NCI-H2227 (cell line): ENCODE measurements around the gene FLT3LG.
"Not testable (repeated sequence)": the region's sequence is repeated elsewhere in the genome, so short reads cannot be mapped to it uniquely, and the experiment has no call there.

ENCODE experiments used
- DNase-seq: peaks from one replicate; lab custom pipeline; 2025; ENCODE audit not compliant: unreplicated experiment; lab: John Stamatoyannopoulos, UW

The FLT3LG gene

DNA sequence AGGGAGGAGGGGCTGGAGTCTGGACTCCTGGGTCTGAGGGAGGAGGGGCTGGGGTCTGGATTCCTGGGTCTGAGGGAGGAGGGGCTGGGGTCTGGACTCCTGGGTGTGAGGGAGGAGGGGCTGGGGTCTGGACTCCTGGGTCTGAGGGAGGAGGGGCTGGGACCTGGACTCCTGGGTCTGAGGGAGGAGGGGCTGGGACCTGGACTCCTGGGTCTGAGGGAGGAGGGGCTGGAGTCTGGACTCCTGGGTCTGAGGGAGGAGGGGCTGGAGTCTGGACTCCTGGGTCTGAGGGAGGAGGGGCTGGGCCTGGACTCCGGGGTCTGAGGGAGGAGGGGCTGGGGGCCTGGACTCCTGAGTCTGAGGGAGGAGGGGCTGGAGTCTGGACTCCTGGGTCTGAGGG lies 12.9 kb upstream of the FLT3LG start:
- DNase-seq = not testable (repeated sequence)

DNA sequence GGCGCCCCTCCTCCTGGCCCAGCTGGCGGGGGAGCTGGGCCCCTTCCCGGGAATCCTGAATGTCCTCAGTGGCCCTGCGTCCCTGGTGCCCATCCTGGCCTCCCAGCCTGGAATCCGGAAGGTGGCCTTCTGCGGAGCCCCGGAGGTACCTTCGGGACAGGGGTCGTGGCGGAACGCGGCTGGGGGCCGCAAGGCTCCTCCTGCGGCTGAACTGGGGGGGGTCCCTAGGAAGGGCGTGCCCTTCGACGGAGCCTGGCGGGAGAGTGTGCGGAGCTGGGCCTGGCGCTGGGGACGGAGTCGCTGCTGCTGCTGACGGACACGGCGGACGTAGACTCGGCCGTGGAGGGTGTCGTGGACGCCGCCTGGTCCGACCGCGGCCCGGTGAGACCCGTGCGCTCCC lies 12.4 kb upstream of the FLT3LG start:
- no peak for DNase-seq

DNA sequence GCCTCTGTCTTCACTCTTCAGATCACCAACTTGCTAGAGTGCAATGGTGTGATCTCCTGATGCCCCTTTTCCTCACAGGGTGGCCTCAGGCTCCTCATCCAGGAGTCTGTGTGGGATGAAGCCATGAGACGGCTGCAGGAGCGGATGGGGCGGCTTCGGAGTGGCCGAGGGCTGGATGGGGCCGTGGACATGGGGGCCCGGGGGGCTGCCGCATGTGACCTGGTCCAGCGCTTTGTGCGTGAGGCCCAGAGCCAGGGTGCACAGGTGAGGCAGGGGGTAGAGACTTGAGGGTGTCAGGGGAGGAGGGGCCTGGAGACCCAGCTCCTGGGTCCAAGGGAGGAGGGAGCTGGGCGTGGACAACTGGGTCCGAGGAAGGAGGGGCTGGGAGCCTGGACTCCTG lies 11.5 kb upstream of the FLT3LG start:
- DNase-seq = no peak

DNA sequence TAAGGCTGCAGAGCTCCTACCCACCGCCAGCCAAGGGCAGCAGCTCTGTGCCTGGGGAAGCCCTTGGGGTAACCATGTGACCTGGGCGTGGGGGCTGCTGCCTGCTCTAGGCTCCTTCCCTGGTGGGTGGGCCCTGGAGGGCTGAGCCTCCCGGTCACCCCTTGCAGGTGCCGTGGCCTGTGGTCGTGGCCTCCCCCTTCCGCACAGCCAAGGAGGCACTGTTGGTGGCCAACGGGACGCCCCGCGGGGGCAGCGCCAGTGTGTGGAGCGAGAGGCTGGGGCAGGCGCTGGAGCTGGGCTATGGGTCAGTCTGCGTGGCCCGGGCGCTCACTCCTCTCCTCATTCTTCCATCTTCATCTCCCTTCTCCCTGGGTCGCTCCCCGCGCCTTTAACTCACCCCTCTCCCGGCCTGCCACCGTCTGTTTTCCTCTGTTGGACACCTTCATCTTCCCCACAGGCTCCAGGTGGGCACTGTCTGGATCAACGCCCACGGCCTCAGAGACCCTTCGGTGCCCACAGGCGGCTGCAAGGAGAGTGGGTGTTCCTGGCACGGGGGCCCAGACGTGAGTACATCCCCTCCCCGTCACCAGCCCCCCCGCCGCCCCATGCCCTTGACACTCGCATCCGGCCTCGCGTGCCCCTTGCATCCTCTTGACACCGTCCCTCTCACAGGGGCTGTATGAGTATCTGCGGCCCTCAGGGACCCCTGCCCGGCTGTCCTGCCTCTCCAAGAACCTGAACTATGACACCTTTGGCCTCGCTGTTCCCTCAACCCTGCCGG lies 9.9 kb upstream of the FLT3LG start:
- no peak for DNase-seq

DNA sequence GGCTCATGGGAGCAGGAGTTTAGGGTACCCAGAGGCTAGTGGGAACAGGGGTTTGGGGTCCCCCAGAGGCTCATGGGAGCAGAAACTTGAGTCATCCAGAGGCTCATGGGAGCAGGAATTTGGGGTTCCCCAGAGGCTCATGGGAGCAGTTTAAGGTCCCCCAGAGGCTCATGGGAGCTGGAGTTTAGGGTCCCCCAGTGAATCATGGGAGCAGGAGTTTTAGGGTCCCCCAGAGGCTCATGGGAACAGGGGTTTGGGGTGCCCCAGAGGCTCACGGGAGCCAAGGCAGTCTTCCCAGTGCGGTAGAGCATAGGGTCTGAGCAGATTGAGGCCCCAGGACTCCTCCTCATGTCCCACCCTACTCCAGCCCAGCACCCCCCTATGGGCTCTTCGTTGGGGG lies 8.6 kb upstream of the FLT3LG start:
- no peak for DNase-seq

DNA sequence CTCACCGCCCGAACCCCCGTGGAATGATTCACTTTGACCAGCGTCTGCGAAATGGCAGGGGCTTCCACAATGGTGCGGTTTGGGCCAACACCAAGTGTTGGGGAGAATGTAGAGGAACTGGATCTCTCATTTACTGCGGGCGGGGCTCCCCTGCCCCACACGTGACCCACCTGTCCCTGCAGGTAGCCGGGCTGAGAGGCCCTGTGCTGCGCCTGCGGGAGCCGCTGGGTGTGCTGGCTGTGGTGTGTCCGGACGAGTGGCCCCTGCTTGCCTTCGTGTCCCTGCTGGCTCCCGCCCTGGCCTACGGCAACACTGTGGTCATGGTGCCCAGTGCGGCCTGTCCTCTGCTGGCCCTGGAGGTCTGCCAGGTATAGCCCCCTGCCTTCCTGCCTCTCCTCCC lies 5.8 kb upstream of the FLT3LG start:
- no peak for DNase-seq

DNA sequence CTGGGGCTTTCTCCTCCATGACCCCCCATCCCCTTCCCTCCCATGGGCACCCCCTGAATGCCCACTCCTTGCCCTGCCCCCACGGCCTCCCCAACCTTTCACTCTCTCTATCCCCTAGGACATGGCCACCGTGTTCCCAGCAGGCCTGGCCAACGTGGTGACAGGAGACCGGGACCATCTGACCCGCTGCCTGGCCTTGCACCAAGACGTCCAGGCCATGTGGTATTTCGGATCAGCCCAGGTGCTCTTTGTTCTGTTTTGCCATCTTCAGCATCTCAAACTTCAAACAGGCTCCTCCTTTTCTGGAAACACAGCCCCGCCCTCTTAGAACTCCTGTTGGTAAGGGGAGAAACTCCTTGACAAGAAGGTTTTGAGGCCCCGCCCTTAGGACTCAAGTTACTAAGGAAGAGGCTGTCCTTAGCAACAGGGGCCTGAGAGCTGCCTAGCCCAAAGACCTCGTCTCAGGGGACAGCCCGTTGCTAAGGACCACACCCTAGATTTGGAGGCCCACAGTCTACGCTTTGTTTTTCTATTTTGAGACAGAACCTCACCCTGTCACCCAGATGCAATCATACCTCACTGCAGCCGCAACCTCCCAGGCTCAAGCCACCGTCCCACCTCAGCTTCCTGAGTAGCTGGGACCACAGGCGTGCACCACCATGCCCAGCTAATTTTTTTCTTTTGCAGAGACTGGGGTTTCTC lies 5.1 kb upstream of the FLT3LG start:
- DNase-seq = peak; percentile 10

DNA sequence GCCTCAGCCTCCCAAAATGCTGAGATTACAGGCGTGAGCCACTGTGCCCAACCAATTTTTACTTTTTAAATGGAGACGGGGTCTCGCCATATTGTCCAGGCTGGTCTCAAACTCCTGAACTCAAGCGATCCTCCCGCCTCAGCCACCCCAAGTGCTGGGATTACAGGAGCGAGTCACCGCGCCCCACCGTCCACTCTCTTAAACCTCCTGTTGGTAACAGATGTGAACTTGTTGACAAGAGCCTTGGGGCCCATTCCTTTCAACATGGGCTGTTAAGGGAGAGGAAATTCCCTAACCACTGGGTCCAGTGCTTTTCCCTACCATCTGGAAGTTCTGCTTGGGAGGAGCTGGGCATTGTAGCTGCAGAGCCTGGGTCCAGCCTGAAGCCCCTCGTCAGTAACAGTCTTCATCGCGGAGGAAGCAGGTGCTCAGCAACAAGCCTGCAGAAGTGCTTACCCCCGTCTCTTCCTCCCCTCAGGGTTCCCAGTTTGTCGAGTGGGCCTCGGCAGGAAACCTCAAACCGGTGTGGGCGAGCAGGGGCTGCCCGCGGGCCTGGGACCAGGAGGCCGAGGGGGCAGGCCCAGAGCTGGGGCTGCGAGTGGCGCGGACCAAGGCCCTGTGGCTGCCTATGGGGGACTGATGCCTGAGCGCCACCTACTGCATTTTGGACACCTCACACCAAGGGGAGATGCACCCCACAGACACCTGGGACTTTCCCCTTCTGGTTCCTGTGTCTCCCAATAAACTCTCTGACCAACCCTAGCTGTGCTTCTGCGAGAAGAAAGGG lies 4.0 kb upstream of the FLT3LG start:
- no peak for DNase-seq

DNA sequence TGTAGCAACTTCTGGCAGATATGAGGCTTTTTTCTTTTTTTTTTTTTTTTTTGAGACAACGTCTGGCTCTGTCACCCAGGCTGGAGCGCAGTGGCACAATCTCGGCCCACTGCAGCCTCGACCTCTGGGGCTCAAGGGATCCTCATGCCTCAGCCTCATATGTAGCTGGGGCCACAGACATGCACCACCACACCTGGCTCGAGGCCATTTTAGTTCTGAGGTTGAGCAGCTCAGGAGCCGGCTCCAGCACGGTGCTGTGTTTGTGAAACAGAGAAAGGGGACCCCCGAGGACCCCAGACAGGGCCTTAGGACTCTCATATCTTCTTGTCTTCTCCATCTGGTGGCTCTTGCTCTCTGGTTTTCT lies 3.4 kb upstream of the FLT3LG start:
- DNase-seq = no peak

DNA sequence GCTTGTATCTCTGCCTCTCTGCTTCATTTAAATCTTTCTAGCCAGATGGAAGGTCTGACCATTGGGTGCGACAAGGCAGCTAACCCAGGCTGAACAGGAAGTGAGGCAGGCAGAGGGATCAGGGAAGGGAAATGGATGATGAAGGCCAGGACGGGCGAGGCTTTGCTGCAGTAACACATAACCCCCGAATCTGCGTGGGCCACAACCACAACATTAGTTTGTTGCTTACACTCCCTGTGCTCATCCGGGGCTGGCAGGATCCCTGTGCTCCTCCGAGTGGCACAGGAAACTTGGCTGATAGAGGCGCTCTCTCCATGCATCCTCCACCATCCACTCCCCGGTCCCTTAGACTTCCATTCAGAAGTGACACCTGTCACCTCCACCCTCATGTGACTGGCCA lies 1.1 kb upstream of the FLT3LG start:
- DNase-seq = no peak

DNA sequence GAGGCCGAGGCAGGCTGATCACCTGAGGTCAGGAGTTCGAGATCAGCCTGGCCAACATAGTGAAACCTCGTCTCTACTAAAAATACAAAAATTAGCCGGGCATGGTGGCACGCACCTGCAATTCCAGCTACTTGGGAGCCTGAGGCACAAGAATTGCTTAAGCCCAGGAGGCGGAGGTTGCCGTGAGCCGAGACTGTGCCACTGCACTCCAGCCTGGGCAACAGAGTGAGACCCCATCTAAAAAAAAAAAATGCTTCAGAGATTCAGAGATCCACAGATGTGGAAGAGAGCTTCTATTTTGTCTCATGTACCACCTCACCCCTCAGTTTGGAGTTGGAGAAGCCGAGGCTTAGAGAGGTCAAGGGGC lies 531 bp upstream of the FLT3LG start:
- DNase-seq = not testable (repeated sequence)

DNA sequence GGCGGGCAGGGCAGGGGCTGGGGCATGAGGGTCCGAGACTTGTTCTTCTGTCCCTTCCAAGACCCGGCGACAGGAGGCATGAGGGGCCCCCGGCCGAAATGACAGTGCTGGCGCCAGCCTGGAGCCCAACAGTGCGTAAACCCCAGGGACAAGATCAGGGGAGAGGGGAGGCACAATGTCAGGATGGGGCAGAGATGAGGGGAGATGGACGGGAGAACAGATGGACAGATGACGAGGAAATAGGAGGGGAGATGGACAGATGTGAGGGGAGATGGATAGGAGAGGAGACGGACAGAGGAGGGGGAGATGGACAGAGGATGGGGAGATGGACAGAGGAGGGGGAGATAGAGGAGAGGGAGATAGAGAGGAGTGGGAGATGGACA lies 518 bp downstream of the FLT3LG start:
- DNase-seq = no peak

DNA sequence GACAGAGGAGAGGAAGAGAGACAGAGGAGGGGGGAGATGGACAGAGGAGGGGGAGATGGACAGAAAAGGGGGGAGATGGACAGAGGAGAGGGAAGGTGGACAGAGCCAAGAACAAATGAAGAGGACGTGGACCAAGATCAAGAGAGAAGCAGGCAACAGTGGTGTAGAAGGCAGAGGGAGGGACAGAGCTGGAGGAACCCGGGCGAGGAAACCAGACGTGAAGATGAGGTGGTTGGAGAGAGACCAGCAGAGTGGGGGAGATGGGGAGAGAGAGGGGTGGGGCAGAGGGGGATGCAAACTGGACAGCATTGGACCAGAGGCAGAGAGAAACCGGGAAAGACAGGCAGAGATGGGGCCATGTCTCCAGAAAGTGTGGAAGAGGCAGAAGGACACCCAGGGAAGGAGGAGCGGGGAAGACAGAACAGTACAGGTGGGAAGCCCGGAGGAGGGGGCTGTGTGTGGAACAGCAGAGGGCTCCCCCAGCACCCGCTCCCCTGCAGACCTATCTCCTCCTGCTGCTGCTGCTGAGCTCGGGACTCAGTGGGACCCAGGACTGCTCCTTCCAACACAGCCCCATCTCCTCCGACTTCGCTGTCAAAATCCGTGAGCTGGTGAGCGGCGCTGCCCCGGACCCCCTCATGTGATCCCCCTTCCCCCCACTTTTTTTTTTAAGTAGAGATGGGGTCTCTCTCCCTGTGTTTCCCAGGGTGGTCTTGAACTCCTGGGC lies 1.3 kb downstream of the FLT3LG start:
- DNase-seq = no peak

DNA sequence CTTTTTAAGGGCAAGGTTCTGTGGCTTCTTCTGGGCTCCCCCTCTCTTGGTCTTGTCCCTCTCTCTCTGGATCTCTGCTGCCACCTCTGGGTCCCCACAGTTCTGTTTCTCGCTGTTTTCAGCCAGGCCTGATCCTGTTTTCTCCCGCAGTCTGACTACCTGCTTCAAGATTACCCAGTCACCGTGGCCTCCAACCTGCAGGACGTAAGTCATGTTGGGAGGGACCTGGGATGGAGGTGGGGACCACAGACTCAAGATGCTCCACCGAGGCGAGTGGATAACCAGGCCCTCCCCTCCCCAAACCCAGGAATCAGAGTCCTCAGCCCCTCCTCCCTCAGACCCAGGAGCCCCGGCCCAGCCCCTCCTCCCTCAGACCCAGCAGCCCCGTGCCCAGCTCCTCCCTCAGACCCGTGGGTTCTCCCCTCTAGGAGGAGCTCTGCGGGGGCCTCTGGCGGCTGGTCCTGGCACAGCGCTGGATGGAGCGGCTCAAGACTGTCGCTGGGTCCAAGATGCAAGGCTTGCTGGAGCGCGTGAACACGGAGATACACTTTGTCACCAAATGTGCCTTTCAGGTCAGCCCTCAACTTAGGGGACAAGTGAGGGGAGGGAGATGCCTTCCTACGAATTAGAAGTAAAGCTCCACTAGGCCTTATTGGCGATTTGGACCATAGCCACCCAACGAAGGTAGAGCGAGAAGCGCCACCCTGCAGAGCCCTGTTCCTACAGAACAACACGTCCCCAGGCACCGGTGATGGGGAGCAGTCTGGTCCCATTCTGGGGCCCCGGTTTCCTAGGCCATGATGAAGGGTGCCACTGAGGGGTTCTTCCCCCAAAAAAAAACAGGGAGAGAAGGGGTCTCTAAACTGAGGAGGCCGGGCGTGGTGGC lies 2.2 kb downstream of the FLT3LG start:
- peak; percentile 46 for DNase-seq

DNA sequence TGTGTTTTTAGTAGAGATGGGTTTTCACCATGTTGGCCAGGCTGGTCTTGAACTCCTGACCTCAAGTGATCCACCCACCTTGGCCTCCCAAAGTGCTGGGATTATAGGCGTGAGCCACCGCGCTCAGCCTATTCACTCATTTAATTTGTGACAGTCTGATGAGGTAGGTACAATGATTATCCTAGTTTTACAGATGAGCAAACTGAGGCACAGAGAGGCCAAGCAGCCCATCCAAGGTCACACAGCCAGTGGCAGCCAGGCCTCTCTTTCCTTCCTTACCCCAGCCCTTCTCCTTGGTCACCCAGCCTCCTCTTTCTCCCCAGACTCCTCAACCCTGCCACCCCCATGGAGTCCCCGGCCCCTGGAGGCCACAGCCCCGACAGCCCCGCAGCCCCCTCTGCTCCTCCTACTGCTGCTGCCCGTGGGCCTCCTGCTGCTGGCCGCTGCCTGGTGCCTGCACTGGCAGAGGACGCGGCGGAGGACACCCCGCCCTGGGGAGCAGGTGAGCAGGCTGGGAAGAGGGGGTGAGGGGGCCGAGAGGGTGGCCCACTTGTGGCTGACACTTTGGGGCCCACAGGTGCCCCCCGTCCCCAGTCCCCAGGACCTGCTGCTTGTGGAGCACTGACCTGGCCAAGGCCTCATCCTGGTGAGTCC lies 6.1 kb downstream of the FLT3LG start:
- no peak for DNase-seq

DNA sequence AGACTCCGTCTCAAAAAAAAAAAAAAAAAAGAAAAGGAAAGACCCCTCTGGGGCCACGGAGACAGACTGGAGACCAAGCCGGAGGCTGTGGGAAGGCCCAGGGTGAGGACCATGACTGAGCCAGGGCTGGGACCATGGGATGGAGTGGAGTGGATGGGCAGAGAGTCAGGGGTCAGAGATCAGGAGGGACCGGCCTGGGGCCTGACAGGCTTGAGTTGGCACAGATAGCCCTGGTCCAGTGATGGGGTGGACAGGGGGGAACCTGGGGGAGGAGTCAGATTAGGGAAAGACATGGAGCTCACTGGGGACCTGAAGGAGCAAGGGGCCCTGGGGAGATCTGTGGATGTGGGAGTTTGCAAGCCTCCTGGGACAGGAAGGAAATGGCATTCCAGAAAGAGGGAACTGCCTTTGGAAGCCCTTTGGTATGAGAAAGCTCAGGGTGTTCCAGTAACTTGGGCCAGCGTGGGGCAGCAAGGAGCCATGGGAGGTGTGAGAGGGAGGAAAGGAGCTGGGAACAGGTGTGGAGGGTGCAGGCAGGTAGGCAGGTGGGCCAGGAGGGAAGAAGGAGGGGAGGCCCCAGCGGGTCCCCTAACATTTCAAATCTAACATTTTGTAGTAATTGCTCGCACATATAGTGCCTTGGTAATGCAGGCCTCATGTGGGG lies 7.1 kb downstream of the FLT3LG start:
- DNase-seq = no peak

DNA sequence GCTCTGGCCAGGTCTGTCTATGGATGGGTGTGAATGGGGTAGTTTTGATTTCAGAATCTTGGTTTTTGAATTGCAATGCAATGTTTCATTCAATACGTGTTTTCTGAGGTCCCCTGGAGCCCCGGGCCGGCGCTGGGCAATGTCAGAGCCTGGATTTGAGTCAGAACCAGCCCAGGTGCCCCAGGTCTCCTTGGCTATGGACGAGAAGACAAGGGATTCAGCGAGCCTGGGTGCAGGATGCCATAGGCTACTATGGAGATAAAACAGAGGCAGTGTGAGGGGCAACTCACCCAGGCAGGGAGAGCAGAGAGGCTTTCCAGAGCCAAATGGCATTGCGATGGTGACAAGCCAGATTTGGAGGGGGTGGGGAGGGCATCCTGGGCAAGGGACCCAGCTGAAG lies 12.2 kb downstream of the FLT3LG start:
- no peak for DNase-seq

DNA sequence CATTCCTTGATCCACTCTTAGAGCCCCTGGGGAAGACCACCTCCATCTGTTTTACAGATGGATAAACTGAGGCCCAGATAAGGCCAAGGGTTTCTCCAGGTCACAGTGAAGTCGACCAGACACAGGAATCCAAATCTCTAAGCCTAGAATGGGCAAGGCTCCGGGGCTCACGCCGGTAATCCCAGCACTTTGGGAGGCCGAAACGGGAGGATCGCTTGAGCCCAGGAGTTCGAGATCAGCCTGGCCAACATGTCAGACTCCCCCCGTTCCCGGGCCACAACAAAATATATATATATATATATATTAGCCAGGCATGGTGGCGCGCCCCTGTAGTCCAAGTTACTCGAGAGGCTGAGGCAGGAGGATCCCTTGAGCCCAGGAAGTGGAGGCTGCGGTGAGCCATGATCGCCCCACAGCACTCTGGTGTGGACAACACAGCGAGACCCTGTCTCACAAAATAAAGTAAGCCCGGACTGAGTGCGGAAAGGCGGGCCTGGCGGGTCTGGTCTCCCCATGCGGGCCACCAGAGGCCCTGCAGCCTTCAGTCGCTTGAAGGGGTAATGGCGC lies 12.8 kb downstream of the FLT3LG start:
- no peak for DNase-seq
